Measurements from ENCODE around the gene ANGPT4. TPM values are rescaled to one million over a fixed set of nuclear protein-coding genes. Genes with fewer than 3 reads are reported as not detected.

Gene ANGPT4
- total and polyA plus RNA-seq, 11 donors, result 0.08 to 0.32 (median 0.15) TPM; not detected in 5

- Histone ChIP-seq H3K27me3 (peaks cover 0 to 13% (median 0%) of the 10 kb centered on the region in 9 donors), H3K27ac (no peak overlapping the region), H3K36me3 (no peaks in the 10 kb centered on the region), H3K4me3 (no peak overlapping the region), H3K9me3 (no peaks in the 10 kb centered on the region), H3K4me1 (peaks cover 0 to 5% (median 0%) of the 10 kb centered on the region in 12 donors)
- no peak for DNase-seq
- 51 to 59% (median 54%) methylated on average over 3 to 4 of the region's 4 CpGs for WGBS, 4 donors
- intact Hi-C loops (cut with DNase I), result no loop called here
- ATAC-seq, result no peak
- TF ChIP-seq POLR2A (IDR thresholded peaks at IDR 0.05) (no peak), CTCF (IDR thresholded peaks at IDR 0.05) (no peak)
These were observed 6.6 kb upstream of the ANGPT4 start for GRCh38 chr20:922781-923180.

- WGBS, 4 donors, result 89 to 97% (median 90%) methylated on average over 4 to 5 of the region's 5 CpGs
- H3K4me1 ChIP-seq, result peaks cover 0 to 4% (median under 1%) of the 10 kb centered on the region in 12 donors
- H3K27ac ChIP-seq, result no peak overlapping the region
- TF ChIP-seq CTCF (IDR thresholded peaks at IDR 0.05) (no peak), POLR2A (IDR thresholded peaks at IDR 0.05) (no peak)
- no peaks in the 10 kb centered on the region for H3K9me3 ChIP-seq
- H3K27me3 ChIP-seq, result peaks cover 0 to 13% (median 0%) of the 10 kb centered on the region in 9 donors
- DNase-seq, result no peak
- H3K36me3 ChIP-seq, result no peaks in the 10 kb centered on the region
- intact Hi-C loops (cut with DNase I), result no loop called here
- ATAC-seq, result no peak
- no peak overlapping the region for H3K4me3 ChIP-seq
These were observed 4.9 kb upstream of the ANGPT4 start for GRCh38 chr20:921068-921467.

DNA sequence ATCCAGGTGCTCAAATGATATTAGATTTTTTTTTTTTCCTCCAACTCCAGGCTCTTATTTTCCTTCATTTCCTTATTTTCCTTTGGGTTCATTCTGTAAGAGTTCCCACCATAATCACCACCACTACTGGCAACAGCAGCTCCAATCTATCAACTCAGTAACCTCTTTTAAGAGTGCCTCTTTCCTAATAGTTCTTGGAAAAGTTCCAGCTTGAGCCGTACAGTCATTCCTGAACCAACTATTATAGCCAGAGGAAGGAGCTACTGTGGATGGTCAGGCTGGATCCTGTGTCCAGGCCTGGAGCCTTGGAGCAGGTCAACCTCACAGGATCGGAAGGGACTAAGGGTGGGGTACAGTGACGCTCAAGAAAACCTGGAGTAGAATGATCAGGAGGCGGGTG is 4.2 kb upstream of the ANGPT4 start:
- 83 to 91% (median 89%) methylated on average over 4 of the region's 4 CpGs for WGBS, 4 donors
- no peaks in the 10 kb centered on the region for H3K9me3 ChIP-seq
- intact Hi-C loops (cut with DNase I), result no loop called here
- H3K4me3 ChIP-seq, result no peak overlapping the region
- no peaks in the 10 kb centered on the region for H3K36me3 ChIP-seq
- H3K27ac ChIP-seq, result no peak overlapping the region
- no peak for TF ChIP-seq POLR2A (IDR thresholded peaks at IDR 0.05)
- no peak for TF ChIP-seq CTCF (IDR thresholded peaks at IDR 0.05)
- peaks cover 0 to 8% (median 4%) of the 10 kb centered on the region in 12 donors for H3K4me1 ChIP-seq
- ATAC-seq (no peak), DNase-seq (no peak)
- peaks cover 0 to 7% (median 0%) of the 10 kb centered on the region in 9 donors for H3K27me3 ChIP-seq

DNA sequence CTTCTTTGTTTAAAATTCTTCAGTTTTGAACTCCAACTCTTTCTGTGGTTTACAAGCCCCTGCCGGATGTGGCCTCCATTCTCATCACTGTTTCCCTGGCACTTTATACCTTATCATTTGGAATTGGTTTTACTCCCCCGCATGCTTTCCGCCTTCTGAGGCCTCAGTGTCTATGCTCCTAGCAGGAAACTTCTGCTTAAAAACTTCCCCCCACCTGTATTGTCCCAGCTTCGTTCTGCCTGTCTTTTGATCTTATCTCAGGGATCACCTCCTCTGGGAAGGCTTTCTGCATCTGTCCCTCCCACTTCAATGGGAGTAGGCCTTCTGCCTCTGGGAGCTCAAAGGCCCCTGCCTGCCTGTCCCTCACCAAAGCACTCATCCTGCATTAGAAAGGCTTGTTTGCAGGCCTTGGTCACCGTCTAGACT is 3.4 kb upstream of the ANGPT4 start:
- 59 to 71% (median 62%) methylated on average over 5 of the region's 5 CpGs for WGBS, 4 donors
- no peak for DNase-seq
- H3K27ac ChIP-seq, result no peak overlapping the region
- no peak overlapping the region for H3K4me3 ChIP-seq
- TF ChIP-seq CTCF (IDR thresholded peaks at IDR 0.05), result no peak
- no peak for TF ChIP-seq POLR2A (IDR thresholded peaks at IDR 0.05)
- no peak for ATAC-seq
- H3K27me3 ChIP-seq, result no peaks in the 10 kb centered on the region
- intact Hi-C loops (cut with DNase I), result no loop called here
- no peaks in the 10 kb centered on the region for H3K9me3 ChIP-seq
- H3K4me1 ChIP-seq, result peaks cover 0 to 10% (median 4%) of the 10 kb centered on the region in 12 donors
- H3K36me3 ChIP-seq, result no peaks in the 10 kb centered on the region
